Activated T-cell treated with anti-CD3 and anti-CD28 coated beads for 1 hour (primary cell): ENCODE results near the gene PXMP2.

ENCODE experiments used
- DNase-seq: peaks from one replicate; pipeline ENCODE4 v3.0.0-alpha.2; 2020; ENCODE audit warnings: low read depth

Gene PXMP2

GRCh38 chr12:132723015-132723763 lies 35.8 kb downstream of the PXMP2 start:
- no peak for DNase-seq

DNA sequence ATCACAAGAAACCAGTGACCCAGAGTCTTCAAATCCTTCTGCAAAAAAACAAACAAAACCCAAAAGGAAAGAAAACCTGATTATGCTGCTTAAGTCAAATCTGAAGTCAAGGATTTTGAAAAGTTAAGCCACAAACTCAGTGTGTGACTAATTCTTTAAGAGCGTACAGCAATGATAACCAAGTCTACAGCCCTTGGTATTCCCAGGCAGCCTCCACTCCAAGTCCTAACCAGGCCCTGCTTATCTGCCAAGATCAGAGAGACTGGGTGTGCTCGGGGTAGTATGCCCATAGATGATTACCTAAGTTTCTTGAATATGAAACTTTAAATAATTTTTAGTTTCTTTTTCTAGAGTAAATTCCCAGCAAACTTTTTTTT lies 36.4 kb downstream of the PXMP2 start:
- DNase-seq, result no peak

DNA sequence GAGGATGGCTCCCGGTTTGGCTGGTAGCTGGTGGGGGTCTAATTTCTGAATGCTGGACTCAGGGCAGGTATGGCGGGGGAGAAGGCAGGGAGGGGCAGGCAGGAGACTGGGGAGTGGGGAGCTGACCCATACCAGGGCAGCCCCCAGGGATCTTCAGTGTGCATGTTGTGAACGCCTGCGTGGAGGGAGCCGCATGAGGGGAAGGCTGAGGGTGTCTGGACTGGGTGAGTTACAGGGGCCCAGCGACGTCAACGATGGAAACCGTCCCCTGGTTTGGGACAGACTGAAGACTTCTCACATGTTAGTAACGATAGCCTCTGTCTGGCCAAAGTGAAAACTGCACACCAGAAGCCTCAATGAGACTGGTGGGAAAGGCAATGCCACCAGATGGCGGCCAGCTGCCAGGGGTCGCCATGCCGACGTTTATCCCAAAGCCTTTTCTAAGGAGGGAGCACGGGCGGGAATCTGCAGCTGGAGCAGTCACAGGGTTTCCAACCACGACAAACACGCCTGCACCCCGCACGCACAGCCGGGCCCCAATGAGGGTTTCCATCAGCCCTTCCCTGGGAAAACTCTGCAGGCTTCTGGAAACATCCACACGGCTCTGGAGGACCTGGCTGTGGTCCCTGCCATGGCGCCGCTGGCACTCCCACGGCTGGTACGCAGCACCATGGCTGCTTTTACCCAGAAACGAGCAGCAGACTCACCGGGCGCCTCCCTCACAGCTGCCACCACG lies 37.3 kb downstream of the PXMP2 start:
- DNase-seq, result no peak

GRCh38 chr12:132726386-132726785 lies 39.0 kb downstream of the PXMP2 start:
- no peak for DNase-seq

- DNase-seq, result no peak
Measured at GRCh38 chr12:132727091-132727794, 39.9 kb downstream of the PXMP2 start.

GRCh38 chr12:132728502-132728901 lies 41.1 kb downstream of the PXMP2 start:
- DNase-seq, result no peak

GRCh38 chr12:132729541-132730320 lies 42.3 kb downstream of the PXMP2 start:
- no peak for DNase-seq

GRCh38 chr12:132730353-132730752 lies 43.0 kb downstream of the PXMP2 start:
- DNase-seq, result no peak

DNA sequence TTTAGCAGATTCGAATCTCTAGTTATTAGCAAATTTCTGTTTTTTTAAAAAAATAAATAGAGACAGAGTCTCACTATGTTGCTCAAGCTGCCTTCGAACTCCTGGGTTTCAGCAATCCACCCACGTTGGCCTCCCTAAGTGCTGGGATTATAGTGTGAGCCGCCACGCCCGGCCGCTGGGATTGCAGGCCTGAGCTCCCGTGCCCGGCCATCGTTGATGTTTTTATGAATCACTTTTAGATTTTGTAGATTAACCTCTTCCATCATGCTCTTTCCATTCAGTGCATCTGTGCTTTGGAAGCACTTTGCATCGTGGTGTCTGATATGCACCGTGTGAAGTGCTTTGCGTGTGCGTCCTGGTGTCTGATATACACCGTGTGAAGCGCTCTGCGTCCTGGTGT lies 44.2 kb downstream of the PXMP2 start:
- no peak for DNase-seq

DNA sequence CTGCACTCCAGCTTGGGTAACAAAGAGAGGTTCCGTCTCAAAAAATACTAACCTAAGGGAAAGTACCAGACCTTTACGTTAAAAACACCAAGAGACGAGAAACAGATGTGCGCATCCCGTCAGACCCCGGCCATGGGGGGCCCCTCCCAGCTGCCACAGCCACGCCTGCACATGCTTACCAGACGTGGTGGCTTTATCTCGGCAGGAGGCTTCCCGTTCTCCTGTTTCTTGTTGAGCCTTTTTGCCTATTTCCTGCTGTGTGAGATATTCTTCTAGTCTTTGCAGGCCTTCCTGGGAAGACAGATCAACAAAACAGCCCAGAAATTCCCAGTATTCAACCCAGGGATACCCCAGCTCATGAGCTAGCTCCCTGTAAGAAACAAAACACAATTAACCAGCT lies 46.8 kb downstream of the PXMP2 start:
- no peak for DNase-seq

DNA sequence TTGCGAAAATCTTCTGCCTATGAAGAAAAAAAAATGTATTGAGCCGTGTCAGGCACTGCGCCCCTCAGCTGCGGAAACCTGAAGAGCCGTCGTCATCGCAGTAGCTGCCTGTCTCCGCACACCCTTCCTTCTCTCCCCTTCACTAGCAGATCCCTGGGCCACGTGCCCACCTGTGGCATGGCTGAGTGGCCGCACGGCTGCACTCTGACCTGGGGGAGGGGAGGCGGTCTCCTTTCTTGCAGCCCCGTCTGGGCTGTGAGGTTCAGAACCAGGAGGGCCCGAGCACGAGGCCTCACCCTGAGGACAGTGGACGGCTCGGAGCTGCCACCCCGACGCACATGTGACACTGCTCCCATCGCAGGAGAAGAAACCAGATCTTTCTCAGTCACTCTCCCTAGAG lies 48.1 kb downstream of the PXMP2 start:
- DNase-seq, result no peak

DNA sequence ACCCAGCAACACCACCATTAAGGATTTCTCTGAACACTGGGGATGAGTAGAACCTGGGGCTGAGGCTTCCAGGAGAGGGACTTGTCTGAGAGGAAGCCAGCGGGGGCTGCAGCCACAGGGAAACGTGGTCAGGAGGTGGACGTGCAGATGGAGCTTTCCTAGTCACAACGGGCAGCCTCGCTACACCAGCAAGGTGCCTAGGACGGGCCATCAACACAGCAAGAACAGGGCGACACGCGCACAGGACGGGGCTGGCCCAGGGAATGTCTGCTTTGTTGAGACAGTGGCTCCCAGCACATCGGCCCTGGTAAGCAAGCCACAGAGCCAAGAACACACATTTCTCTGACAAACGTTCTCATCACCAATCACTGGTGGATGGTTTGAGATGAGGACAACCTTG lies 49.0 kb downstream of the PXMP2 start:
- no peak for DNase-seq

DNA sequence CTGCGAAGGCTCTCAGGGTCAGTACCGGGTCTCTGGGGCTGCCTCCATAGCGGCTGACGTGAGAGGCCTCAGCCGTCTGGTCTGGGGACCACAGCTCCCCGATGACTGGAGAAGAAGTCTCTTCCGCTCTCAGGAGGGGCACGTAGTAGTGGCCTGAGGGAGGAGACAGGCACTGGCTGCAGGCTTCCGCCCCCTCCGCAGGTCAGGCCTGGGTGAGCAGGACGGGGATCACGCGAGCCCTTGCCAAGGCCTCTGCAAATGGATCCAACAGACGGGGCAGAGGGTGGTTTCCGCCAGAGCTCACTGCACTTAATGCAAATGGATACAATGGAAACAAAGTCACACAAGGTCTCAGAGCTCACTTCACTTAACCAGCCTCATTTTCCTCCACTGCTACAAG lies 49.5 kb downstream of the PXMP2 start:
- DNase-seq, result no peak

- no peak for DNase-seq
Measured at GRCh38 chr12:132739600-132740312, 52.4 kb downstream of the PXMP2 start.

- DNase-seq, result no peak
Measured at GRCh38 chr12:132740313-132740646, 52.9 kb downstream of the PXMP2 start.

DNA sequence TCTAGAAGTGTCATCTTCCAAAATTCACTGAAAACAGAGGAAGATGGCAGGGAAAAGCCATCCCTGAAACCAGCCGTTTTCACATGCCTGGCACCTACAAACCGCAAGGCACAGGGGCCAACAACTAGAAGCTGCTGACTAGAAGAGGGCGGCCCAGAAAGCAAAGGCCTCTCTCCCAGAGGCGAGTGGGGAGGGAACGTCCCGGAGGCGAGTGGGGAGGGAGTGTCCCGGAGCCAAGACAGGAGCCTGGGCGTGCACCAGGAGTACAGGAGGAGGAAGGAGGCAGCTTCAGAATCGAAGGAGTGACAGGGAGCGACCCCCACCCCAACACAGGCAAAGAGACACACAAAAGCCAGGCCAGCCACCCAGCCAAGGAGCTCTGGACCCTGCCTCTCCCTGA lies 53.3 kb downstream of the PXMP2 start:
- no peak for DNase-seq

- no peak for DNase-seq
Measured at GRCh38 chr12:132741620-132742019, 54.2 kb downstream of the PXMP2 start.

GRCh38 chr12:132743831-132744230 lies 56.4 kb downstream of the PXMP2 start:
- no peak for DNase-seq

GRCh38 chr12:132746613-132747012 lies 59.2 kb downstream of the PXMP2 start:
- no peak for DNase-seq

DNA sequence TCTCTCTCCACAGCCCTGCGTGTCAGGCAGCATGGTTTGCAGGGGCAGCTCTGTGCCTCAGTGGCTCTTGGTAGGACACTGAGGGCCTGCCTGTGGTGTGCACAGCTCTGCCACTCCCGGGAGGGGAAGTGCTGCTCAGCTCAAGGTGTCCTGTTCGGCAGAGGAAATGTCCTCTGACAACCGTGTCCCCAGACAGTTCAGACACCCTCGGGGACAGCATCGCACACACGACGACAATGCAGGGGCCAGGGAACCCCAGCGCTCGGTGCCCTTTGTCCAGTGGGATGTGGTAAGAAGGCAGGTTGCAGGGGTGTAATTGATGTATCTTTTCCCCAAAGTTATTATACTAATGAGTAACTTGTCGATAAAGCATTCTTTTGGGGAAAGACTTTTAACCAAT lies 60.0 kb downstream of the PXMP2 start:
- no peak for DNase-seq

DNA sequence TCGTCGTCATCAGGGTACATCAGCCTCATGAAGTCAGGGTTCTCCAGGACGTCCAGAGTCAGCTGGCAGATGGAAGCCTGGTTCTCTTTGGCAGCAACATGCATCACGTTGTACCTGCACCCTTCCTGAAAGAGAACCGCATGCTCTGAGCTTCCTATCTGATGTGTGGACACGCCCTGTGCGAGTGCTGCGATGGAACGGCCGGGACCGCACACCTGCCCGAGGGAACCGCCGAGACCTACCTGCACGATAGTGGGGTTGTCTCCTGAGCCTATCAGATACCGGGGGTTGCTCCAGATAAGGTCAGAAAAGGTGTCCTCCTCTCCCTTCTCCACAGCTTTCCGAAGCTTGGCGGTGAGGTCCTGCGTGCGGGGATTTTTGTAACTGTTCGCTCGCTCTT lies 60.5 kb downstream of the PXMP2 start:
- DNase-seq, result no peak

DNA sequence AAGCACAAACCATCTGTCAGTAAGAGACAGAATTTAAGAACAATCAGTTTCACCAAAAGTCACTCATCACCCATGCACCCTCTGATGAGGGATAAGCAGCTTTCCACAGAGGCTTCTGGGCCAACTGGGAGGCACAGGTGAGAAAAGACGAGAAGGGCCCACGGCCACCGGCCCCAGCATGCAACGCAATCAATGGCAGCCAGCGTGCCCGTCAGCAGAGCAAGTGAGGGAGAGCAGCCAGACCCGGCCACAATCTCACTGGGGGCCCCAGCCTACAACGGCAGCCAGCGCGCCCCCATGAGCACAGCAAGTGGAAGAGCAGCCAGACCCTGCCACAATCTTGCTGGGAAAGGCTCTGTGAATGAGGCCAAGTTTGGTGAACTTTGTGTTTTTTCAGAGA lies 60.9 kb downstream of the PXMP2 start:
- no peak for DNase-seq
